Measurements from ENCODE around the gene MACROD1.

MACROD1 gene

DNA sequence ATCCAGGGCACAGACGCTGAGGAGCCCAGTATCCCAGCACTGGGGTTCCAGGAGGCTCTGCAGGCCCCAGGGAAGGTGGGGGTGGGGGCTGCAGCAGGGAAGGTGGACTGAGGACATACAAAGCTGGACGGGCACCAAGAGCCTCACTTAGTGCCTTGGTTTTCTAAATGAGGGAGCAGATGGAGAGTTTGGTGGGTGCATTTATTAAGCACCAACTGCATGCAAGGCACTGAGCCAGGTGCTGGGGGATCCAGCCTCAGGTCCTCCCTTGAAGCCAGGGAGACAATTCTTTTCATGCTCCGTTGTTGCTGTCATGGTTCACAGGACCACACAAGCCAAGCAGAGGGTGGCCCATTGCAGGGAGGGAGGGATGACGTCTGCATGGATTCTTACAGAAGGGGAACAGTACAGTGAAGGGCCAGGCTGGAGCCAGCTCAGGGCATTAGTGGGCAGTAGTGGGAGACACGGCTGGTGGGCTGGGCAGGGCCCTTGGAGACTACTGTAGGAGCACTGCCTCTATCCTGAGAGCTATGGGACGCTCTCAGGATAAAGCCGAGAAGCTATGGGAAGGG is 65.0 kb downstream of the MACROD1 start:
- Histone ChIP-seq H3K4me3 (ENCODE audit: severe bottlenecking) (no peak overlapping the region), H3K36me3 (ENCODE audit: low read depth) (no peaks in the 10 kb centered on the region), H3K27ac (ENCODE audit: poor library complexity, severe bottlenecking) (no peak overlapping the region), H3K27me3 (ENCODE audit: insufficient read depth, poor library complexity, severe bottlenecking) (no peaks in the 10 kb centered on the region), H3K9me3 (ENCODE audit: severe bottlenecking) (no peaks in the 10 kb centered on the region), H3K4me1 (ENCODE audit: insufficient read depth, poor library complexity, severe bottlenecking) (no peaks in the 10 kb centered on the region)
- no peak for ATAC-seq (ENCODE audit: low read depth)
- no peak for DNase-seq (ENCODE audit: low spot score)
- TF ChIP-seq, protein P1, sequence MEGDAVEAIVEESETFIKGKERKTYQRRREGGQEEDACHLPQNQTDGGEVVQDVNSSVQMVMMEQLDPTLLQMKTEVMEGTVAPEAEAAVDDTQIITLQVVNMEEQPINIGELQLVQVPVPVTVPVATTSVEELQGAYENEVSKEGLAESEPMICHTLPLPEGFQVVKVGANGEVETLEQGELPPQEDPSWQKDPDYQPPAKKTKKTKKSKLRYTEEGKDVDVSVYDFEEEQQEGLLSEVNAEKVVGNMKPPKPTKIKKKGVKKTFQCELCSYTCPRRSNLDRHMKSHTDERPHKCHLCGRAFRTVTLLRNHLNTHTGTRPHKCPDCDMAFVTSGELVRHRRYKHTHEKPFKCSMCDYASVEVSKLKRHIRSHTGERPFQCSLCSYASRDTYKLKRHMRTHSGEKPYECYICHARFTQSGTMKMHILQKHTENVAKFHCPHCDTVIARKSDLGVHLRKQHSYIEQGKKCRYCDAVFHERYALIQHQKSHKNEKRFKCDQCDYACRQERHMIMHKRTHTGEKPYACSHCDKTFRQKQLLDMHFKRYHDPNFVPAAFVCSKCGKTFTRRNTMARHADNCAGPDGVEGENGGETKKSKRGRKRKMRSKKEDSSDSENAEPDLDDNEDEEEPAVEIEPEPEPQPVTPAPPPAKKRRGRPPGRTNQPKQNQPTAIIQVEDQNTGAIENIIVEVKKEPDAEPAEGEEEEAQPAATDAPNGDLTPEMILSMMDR (IDR thresholded peaks at IDR 0.05; ENCODE audit: poor library complexity, severe bottlenecking) = no peak

DNA sequence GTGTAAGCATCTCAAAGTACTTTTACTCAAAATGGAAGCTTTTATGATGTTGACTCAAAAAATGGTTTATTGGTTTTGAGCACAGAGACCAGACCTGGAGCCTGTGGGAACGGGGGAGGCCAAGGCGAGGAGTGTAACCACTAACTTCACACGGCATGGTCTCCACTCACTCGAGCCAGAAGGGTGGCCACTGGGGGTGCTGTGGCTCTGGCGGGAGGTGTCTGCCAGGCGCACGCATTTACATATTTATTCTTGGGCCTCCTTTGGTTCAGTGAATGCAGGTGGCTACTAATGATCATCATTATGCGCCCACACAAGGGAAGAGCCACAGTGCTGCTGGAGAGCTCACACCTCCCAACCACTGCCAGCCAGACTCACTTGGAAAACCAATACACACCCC is 65.6 kb downstream of the MACROD1 start:
- DNase-seq (ENCODE audit: low spot score) (no peak), ATAC-seq (ENCODE audit: low read depth) (no peak)
- Histone ChIP-seq H3K36me3 (ENCODE audit: low read depth) (no peaks in the 10 kb centered on the region), H3K27ac (ENCODE audit: poor library complexity, severe bottlenecking) (no peak overlapping the region), H3K27me3 (ENCODE audit: insufficient read depth, poor library complexity, severe bottlenecking) (no peaks in the 10 kb centered on the region), H3K4me1 (ENCODE audit: insufficient read depth, poor library complexity, severe bottlenecking) (no peaks in the 10 kb centered on the region), H3K4me3 (ENCODE audit: severe bottlenecking) (no peak overlapping the region), H3K9me3 (ENCODE audit: severe bottlenecking) (no peaks in the 10 kb centered on the region)
- TF ChIP-seq, protein P1 (IDR thresholded peaks at IDR 0.05; ENCODE audit: poor library complexity, severe bottlenecking) = no peak

DNA sequence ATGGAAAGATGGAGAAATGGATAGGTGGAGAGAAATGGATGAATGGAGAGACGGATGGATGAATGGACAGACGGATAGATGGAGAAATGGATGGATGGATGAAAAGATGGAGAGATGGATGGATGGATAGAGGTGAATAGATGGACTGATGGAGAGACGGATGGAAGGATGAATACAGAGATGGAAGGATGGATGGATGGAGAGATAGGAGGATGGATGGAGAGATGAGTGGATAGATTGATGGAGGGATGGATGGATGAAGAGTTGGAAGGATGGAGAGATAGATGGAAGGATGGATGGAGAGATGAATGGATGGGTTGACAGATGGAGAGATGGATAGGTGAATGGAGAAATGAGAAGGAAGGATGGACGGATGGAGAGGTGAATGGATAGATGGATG is 66.5 kb downstream of the MACROD1 start:
- TF ChIP-seq, protein P1 (IDR thresholded peaks at IDR 0.05; ENCODE audit: poor library complexity, severe bottlenecking) = no peak
- Histone ChIP-seq H3K4me1 (ENCODE audit: insufficient read depth, poor library complexity, severe bottlenecking) (peaks cover 3% of the 10 kb centered on the region), H3K9me3 (ENCODE audit: severe bottlenecking) (no peaks in the 10 kb centered on the region), H3K27me3 (ENCODE audit: insufficient read depth, poor library complexity, severe bottlenecking) (no peaks in the 10 kb centered on the region), H3K27ac (ENCODE audit: poor library complexity, severe bottlenecking) (no peak overlapping the region), H3K4me3 (ENCODE audit: severe bottlenecking) (no peak overlapping the region), H3K36me3 (ENCODE audit: low read depth) (no peaks in the 10 kb centered on the region)
- DNase-seq (ENCODE audit: low spot score) (no peak), ATAC-seq (ENCODE audit: low read depth) (no peak)

DNA sequence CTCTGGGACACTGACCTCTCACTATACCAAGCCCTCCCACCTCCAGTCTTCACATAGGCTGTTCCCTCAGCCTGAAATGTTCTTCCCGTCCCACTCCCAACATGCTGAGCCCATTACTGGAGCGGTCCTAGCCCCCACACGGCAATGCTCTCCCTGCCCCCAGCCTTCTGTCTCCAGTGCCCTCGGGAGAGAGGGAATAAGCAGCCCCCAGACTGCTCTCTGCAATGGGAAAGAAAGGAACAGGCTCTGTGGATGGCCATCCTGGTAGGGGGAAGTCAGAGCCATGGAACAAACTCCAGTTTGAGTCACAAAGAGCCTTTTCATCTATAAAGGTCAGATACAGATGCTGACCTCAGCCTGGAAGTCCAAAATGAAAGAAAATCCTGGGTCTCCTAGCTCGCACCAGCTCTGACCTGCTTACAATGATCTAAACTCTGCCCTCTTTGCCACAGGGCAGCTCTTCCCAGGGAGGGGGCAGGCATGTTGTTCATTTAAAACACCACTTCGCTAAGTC is 67.5 kb downstream of the MACROD1 start:
- Histone ChIP-seq H3K27me3 (ENCODE audit: insufficient read depth, poor library complexity, severe bottlenecking) (no peaks in the 10 kb centered on the region), H3K4me1 (ENCODE audit: insufficient read depth, poor library complexity, severe bottlenecking) (peaks cover 12% of the 10 kb centered on the region)

More for the DNA sequence above, 67.5 kb downstream of the MACROD1 start:
- Histone ChIP-seq H3K27ac (ENCODE audit: poor library complexity, severe bottlenecking) (no peak overlapping the region), H3K9me3 (ENCODE audit: severe bottlenecking) (no peaks in the 10 kb centered on the region), H3K36me3 (ENCODE audit: low read depth) (no peaks in the 10 kb centered on the region), H3K4me3 (ENCODE audit: severe bottlenecking) (no peak overlapping the region)
- TF ChIP-seq, protein P1 (IDR thresholded peaks at IDR 0.05; ENCODE audit: poor library complexity, severe bottlenecking) = no peak
- ATAC-seq (ENCODE audit: low read depth) (no peak), DNase-seq (ENCODE audit: low spot score) (no peak)
